DMS114 treated with DMSO at 0.1 percent for 48 hours (cell line): ENCODE data around the gene LUZP2.

Source experiments
- DNase-seq: peaks from one replicate; lab custom pipeline; 2025; ENCODE audit not compliant: unreplicated experiment; lab: John Stamatoyannopoulos, UW

The LUZP2 gene

GRCh38 chr11:24708616-24709015 lies 211.8 kb downstream of the LUZP2 start:
- DNase-seq: no peak

GRCh38 chr11:24709928-24710565 lies 213.2 kb downstream of the LUZP2 start:
- DNase-seq: no peak

GRCh38 chr11:24714601-24715000 lies 217.7 kb downstream of the LUZP2 start:
- DNase-seq: no peak

GRCh38 chr11:24716403-24716802 lies 219.6 kb downstream of the LUZP2 start:
- no peak for DNase-seq

GRCh38 chr11:24723231-24723630 lies 226.4 kb downstream of the LUZP2 start:
- DNase-seq: no peak

- DNase-seq: no peak
Observed at GRCh38 chr11:24731554-24731953, 234.7 kb downstream of the LUZP2 start.

- DNase-seq: no peak
Observed at GRCh38 chr11:24734742-24735237, 237.9 kb downstream of the LUZP2 start.

GRCh38 chr11:24738972-24739371 lies 242.1 kb downstream of the LUZP2 start:
- no peak for DNase-seq

GRCh38 chr11:24739637-24740036 lies 242.8 kb downstream of the LUZP2 start:
- DNase-seq: no peak

- DNase-seq: no peak
Observed at GRCh38 chr11:24747275-24748251, 250.7 kb downstream of the LUZP2 start.

- DNase-seq: no peak
Observed at GRCh38 chr11:24748261-24748660, 251.4 kb downstream of the LUZP2 start.

- no peak for DNase-seq
Observed at GRCh38 chr11:24754406-24754805, 257.6 kb downstream of the LUZP2 start.

- no peak for DNase-seq
Observed at GRCh38 chr11:24755260-24755839, 258.5 kb downstream of the LUZP2 start.

GRCh38 chr11:24759742-24760141 lies 262.9 kb downstream of the LUZP2 start:
- DNase-seq: no peak

- no peak for DNase-seq
Observed at GRCh38 chr11:24760681-24761080, 263.8 kb downstream of the LUZP2 start.

- DNase-seq: no peak
Observed at GRCh38 chr11:24762076-24762475, 265.2 kb downstream of the LUZP2 start.

- no peak for DNase-seq
Observed at GRCh38 chr11:24767411-24767810, 270.6 kb downstream of the LUZP2 start.

GRCh38 chr11:24773322-24773721 lies 276.5 kb downstream of the LUZP2 start:
- no peak for DNase-seq

- no peak for DNase-seq
Observed at GRCh38 chr11:24779791-24780190, 282.9 kb downstream of the LUZP2 start.

- no peak for DNase-seq
Observed at GRCh38 chr11:24781288-24781687, 284.4 kb downstream of the LUZP2 start.

- DNase-seq: no peak
Observed at GRCh38 chr11:24793479-24793878, 296.6 kb downstream of the LUZP2 start.

- DNase-seq: no peak
Observed at GRCh38 chr11:24794064-24794463, 297.2 kb downstream of the LUZP2 start.
